Measurements from ENCODE around the gene ABCC6. TPM values are rescaled to one million over a fixed set of nuclear protein-coding genes. Genes with fewer than 3 reads are reported as not detected.

Gene ABCC6
- total RNA-seq, 5 donors from 2014 or later (not counting 1 experiment from before 2014, with no cell fraction given) = 0.12 TPM; not detected in 4

- WGBS (ENCODE audit: insufficient coverage) = over 99% methylated on average over 15 of the region's 15 CpGs
- ChIA-PET CTCF (no interaction called here), POLR2A (interaction anchor here in 1 of 2 donors (0.6 kb wide), 1 partner anchor 15 kb away, joined by 6 read pairs; no protein-coding TSS in a partner anchor)
- Histone ChIP-seq H3K9me3 (no peaks in the 10 kb centered on the region), H3K36me3 (ENCODE audit: control insufficient read depth in 2 of 2, extremely low read depth in 1 of 2, insufficient read depth in 1 of 2, low read length in 1 of 2) (peaks cover 22 to 94% of the 10 kb centered on the region in 2 donors), H3K4me3 (ENCODE audit: control insufficient read depth in 1 of 2, extremely low read depth in 1 of 2, low read length in 1 of 2) (no peak overlapping the region), H3K27me3 (replicated peaks in 1 of 2; ENCODE audit: control insufficient read depth in 2 of 2, extremely low read depth in 1 of 2, insufficient read depth in 2 of 2, low read length in 1 of 2) (no peaks in the 10 kb centered on the region), H3K27ac (ENCODE audit: low read length) (no peak overlapping the region), H3K4me1 (ENCODE audit: control insufficient read depth in 1 of 2, extremely low read depth in 1 of 2, insufficient read depth in 2 of 2, low read length in 2 of 2) (no peaks in the 10 kb centered on the region)
- no peaks in the 10 kb centered on the region for H3K9me3 Mint-ChIP-seq
- H3K4me1 Mint-ChIP-seq = no peaks in the 10 kb centered on the region
- no peaks in the 10 kb centered on the region for H3K27me3 Mint-ChIP-seq
- H3K36me3 Mint-ChIP-seq = peaks cover 60% of the 10 kb centered on the region
- DNase-seq (no peak), ATAC-seq (replicated peaks in 1 of 4) (no peak)
- no peak overlapping the region for H3K4me3 Mint-ChIP-seq
- H3K27ac Mint-ChIP-seq = no peak overlapping the region
Measured at GRCh38 chr16:16138034-16138635, 85.2 kb downstream of the ABCC6 start.

DNA sequence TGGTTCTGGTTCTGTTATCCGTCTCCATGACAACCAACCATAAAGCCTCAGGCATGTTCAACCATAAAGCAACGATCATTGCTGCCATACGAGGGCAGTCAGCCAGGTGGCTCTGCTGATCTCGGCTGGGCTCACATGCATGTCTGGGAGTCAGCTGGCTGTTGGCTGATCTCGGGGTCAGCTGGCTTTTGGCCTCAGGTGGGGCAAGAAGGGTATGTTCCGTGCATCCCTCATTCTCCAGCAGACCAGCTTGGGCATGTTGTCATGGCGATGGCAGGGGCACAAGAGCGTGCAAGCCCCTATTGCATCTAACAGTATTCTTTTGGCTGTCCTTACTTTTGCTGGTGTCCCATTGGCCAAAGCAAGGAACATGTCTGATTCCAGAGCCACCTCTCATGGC is 86.2 kb downstream of the ABCC6 start:
- Mint-ChIP-seq H3K4me1 (no peaks in the 10 kb centered on the region), H3K36me3 (peaks cover 59% of the 10 kb centered on the region), H3K27me3 (no peaks in the 10 kb centered on the region), H3K4me3 (no peak overlapping the region), H3K27ac (no peak overlapping the region), H3K9me3 (no peaks in the 10 kb centered on the region)
- Histone ChIP-seq H3K27me3 (replicated peaks in 1 of 2; ENCODE audit: control insufficient read depth in 2 of 2, extremely low read depth in 1 of 2, insufficient read depth in 2 of 2, low read length in 1 of 2) (no peaks in the 10 kb centered on the region), H3K27ac (ENCODE audit: low read length) (no peak overlapping the region), H3K9me3 (no peaks in the 10 kb centered on the region), H3K4me3 (ENCODE audit: control insufficient read depth in 1 of 2, extremely low read depth in 1 of 2, low read length in 1 of 2) (no peak overlapping the region), H3K36me3 (ENCODE audit: control insufficient read depth in 2 of 2, extremely low read depth in 1 of 2, insufficient read depth in 1 of 2, low read length in 1 of 2) (peaks cover 22 to 89% of the 10 kb centered on the region in 2 donors), H3K4me1 (ENCODE audit: control insufficient read depth in 1 of 2, extremely low read depth in 1 of 2, insufficient read depth in 2 of 2, low read length in 2 of 2) (no peaks in the 10 kb centered on the region)
- ChIA-PET POLR2A (no interaction called here), CTCF (no interaction called here)
- DNase-seq (no peak), ATAC-seq (replicated peaks in 1 of 4) (no peak)
- 91% methylated on average over 6 of the region's 8 CpGs for WGBS (ENCODE audit: insufficient coverage)

DNA sequence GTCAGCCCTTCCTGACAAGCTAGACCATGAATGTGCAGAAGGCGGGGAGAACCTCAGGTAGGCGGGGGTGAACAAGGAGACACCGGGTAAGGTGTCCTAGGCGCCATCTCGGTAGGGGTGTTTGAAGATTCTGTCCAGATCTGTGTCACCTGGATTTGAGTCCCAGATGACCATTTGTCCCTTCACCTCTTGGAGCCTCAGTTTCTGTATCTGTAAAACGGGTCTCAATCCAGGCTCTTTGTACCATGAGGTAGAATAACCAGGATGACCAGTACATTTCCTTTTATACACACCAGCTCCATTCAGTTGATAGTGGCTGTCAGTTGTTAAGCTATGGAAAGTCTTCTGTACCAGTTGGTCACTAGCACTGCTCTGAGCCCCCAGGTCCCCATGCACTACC is 86.7 kb downstream of the ABCC6 start:
- H3K4me1 Mint-ChIP-seq = no peaks in the 10 kb centered on the region
- Histone ChIP-seq H3K36me3 (ENCODE audit: control insufficient read depth in 2 of 2, extremely low read depth in 1 of 2, insufficient read depth in 1 of 2, low read length in 1 of 2) (peaks cover 23 to 89% of the 10 kb centered on the region in 2 donors), H3K27me3 (replicated peaks in 1 of 2; ENCODE audit: control insufficient read depth in 2 of 2, extremely low read depth in 1 of 2, insufficient read depth in 2 of 2, low read length in 1 of 2) (no peaks in the 10 kb centered on the region), H3K4me3 (ENCODE audit: control insufficient read depth in 1 of 2, extremely low read depth in 1 of 2, low read length in 1 of 2) (no peak overlapping the region), H3K4me1 (ENCODE audit: control insufficient read depth in 1 of 2, extremely low read depth in 1 of 2, insufficient read depth in 2 of 2, low read length in 2 of 2) (no peaks in the 10 kb centered on the region), H3K9me3 (no peaks in the 10 kb centered on the region), H3K27ac (ENCODE audit: low read length) (no peak overlapping the region)
- no peak overlapping the region for H3K4me3 Mint-ChIP-seq
- DNase-seq = no peak
- H3K9me3 Mint-ChIP-seq = no peaks in the 10 kb centered on the region
- H3K27ac Mint-ChIP-seq = no peak overlapping the region
- H3K27me3 Mint-ChIP-seq = no peaks in the 10 kb centered on the region
- 98% methylated on average over 6 of the region's 6 CpGs for WGBS (ENCODE audit: insufficient coverage)
- peaks cover 61% of the 10 kb centered on the region for H3K36me3 Mint-ChIP-seq
- POLR2A ChIA-PET = interaction anchor here in 1 of 2 donors (0.6 kb wide), 1 partner anchor 100 kb away, joined by 3 read pairs; no protein-coding TSS in a partner anchor
- ATAC-seq (replicated peaks in 1 of 4) = no peak
- CTCF ChIA-PET = no interaction called here

DNA sequence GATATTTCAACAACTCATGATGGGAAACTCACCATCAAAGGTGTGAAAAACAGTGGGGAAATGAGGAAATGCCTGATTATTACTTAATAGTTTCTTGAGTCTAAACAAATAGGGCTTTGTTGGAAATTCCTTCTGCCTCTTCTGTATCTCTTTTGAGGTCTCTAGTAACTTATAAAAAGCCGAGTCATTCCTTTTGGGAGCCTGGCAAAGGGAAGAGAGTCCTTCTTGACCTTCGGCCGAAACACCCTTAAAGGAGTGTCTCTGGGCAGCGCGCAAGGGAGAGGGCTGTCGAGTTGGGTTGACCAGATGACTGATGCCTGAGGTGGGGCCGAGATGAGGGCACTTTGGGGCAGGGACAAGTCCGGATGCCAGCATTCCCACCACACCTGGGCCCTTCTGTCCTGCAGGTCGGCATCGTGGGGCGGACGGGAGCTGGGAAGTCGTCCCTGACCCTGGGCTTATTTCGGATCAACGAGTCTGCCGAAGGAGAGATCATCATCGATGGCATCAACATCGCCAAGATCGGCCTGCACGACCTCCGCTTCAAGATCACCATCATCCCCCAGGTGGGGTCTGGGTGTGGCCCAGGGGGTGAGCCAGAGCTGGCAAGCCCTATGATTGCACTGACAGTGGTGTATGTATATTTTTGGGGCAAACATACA is 89.2 kb downstream of the ABCC6 start:
- 98% methylated on average over 13 of the region's 21 CpGs for WGBS (ENCODE audit: insufficient coverage)
- Histone ChIP-seq H3K27me3 (replicated peaks in 1 of 2; ENCODE audit: control insufficient read depth in 2 of 2, extremely low read depth in 1 of 2, insufficient read depth in 2 of 2, low read length in 1 of 2) (no peaks in the 10 kb centered on the region), H3K36me3 (ENCODE audit: control insufficient read depth in 2 of 2, extremely low read depth in 1 of 2, insufficient read depth in 1 of 2, low read length in 1 of 2) (peaks cover 16 to 81% of the 10 kb centered on the region in 2 donors), H3K9me3 (no peaks in the 10 kb centered on the region), H3K4me3 (ENCODE audit: control insufficient read depth in 1 of 2, extremely low read depth in 1 of 2, low read length in 1 of 2) (no peak overlapping the region), H3K4me1 (ENCODE audit: control insufficient read depth in 1 of 2, extremely low read depth in 1 of 2, insufficient read depth in 2 of 2, low read length in 2 of 2) (no peaks in the 10 kb centered on the region), H3K27ac (ENCODE audit: low read length) (no peak overlapping the region)
- POLR2A ChIA-PET = no interaction called here
- no peak for DNase-seq
- CTCF ChIA-PET = no interaction called here
- H3K4me3 Mint-ChIP-seq = no peak overlapping the region
- H3K36me3 Mint-ChIP-seq = peaks cover 50% of the 10 kb centered on the region
- no peak for ATAC-seq (replicated peaks in 1 of 4)
- H3K4me1 Mint-ChIP-seq = no peaks in the 10 kb centered on the region
- no peak overlapping the region for H3K27ac Mint-ChIP-seq
- H3K9me3 Mint-ChIP-seq = no peaks in the 10 kb centered on the region
- H3K27me3 Mint-ChIP-seq = no peaks in the 10 kb centered on the region

DNA sequence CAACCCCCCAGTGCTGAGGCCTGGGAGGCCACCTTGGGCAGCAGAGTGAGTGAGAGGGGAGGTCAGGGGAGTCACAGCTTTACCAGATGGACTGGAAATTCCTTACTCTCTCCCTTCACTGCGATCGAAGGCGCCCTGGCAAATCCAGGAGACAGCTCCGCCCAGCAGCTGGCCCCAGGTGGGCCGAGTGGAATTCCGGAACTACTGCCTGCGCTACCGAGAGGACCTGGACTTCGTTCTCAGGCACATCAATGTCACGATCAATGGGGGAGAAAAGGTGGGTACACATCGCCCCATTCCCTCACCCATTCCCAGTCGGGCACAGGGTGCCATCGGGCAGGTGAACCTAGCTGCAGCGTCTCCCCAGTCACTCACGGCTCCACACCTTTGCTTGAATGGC is 91.6 kb downstream of the ABCC6 start:
- CTCF ChIA-PET = no interaction called here
- no peak for DNase-seq
- 95% methylated on average over 13 of the region's 15 CpGs for WGBS (ENCODE audit: insufficient coverage)
- no peaks in the 10 kb centered on the region for H3K4me1 ChIP-seq (ENCODE audit: control insufficient read depth in 1 of 2, extremely low read depth in 1 of 2, insufficient read depth in 2 of 2, low read length in 2 of 2)
- no peak overlapping the region for H3K27ac Mint-ChIP-seq
- peaks cover 0 to 2% (median 2%) of the 10 kb centered on the region in 3 donors for H3K4me1 Mint-ChIP-seq
- H3K27me3 Mint-ChIP-seq = no peaks in the 10 kb centered on the region
- H3K4me3 Mint-ChIP-seq = no peak overlapping the region
- no peak overlapping the region for H3K27ac ChIP-seq (ENCODE audit: low read length)
- peaks cover 43% of the 10 kb centered on the region for H3K36me3 Mint-ChIP-seq
- peaks cover 11 to 67% of the 10 kb centered on the region in 2 donors for H3K36me3 ChIP-seq (ENCODE audit: control insufficient read depth in 2 of 2, extremely low read depth in 1 of 2, insufficient read depth in 1 of 2, low read length in 1 of 2)
- no peak overlapping the region for H3K4me3 ChIP-seq (ENCODE audit: control insufficient read depth in 1 of 2, extremely low read depth in 1 of 2, low read length in 1 of 2)
- H3K9me3 ChIP-seq = no peaks in the 10 kb centered on the region
- POLR2A ChIA-PET = no interaction called here
- no peaks in the 10 kb centered on the region for H3K9me3 Mint-ChIP-seq
- no peaks in the 10 kb centered on the region for H3K27me3 ChIP-seq (replicated peaks in 1 of 2; ENCODE audit: control insufficient read depth in 2 of 2, extremely low read depth in 1 of 2, insufficient read depth in 2 of 2, low read length in 1 of 2)
- no peak for ATAC-seq (replicated peaks in 1 of 4)

- no peak overlapping the region for H3K27ac ChIP-seq (ENCODE audit: low read length)
Measured at GRCh38 chr16:16131204-16131603, 92.1 kb downstream of the ABCC6 start.

More at GRCh38 chr16:16131204-16131603, 92.1 kb downstream of the ABCC6 start:
- ChIA-PET POLR2A (no interaction called here), CTCF (no interaction called here)
- no peaks in the 10 kb centered on the region for H3K9me3 ChIP-seq
- no peaks in the 10 kb centered on the region for H3K4me1 ChIP-seq (ENCODE audit: control insufficient read depth in 1 of 2, extremely low read depth in 1 of 2, insufficient read depth in 2 of 2, low read length in 2 of 2)
- peaks cover 11 to 62% of the 10 kb centered on the region in 2 donors for H3K36me3 ChIP-seq (ENCODE audit: control insufficient read depth in 2 of 2, extremely low read depth in 1 of 2, insufficient read depth in 1 of 2, low read length in 1 of 2)
- H3K27me3 ChIP-seq (replicated peaks in 1 of 2; ENCODE audit: control insufficient read depth in 2 of 2, extremely low read depth in 1 of 2, insufficient read depth in 2 of 2, low read length in 1 of 2) = no peaks in the 10 kb centered on the region
- Mint-ChIP-seq H3K27ac (no peak overlapping the region), H3K4me1 (peaks cover 0 to 2% (median 2%) of the 10 kb centered on the region in 3 donors), H3K27me3 (no peaks in the 10 kb centered on the region), H3K36me3 (peaks cover 40% of the 10 kb centered on the region), H3K4me3 (no peak overlapping the region), H3K9me3 (no peaks in the 10 kb centered on the region)
- 95% methylated on average over 3 of the region's 3 CpGs for WGBS (ENCODE audit: insufficient coverage)
- DNase-seq (no peak), ATAC-seq (replicated peaks in 1 of 4) (no peak)
- H3K4me3 ChIP-seq (ENCODE audit: control insufficient read depth in 1 of 2, extremely low read depth in 1 of 2, low read length in 1 of 2) = no peak overlapping the region

Measured in T-cell (primary cell).